SK-N-SH treated with all-trans-retinoic acid at 6 μM for 48 hours (cell line): ENCODE measurements around the gene LRFN2.

Experiments used
- ZC3H10 ChIP-seq: fragments of 250-450 bp; sonication (Bioruptor Pico); IDR thresholded peaks from 2 replicates; pipeline ENCODE4 v1.5.1; 2021; ENCODE audit warnings: mild to moderate bottlenecking, moderate library complexity
- TF ChIP-seq, protein P1 (sequence below): fragments of 250-450 bp; sonication (Bioruptor Pico); IDR thresholded peaks from 2 replicates; pipeline ENCODE4 v1.5.1; 2021; ENCODE audit warnings: mild to moderate bottlenecking, moderate library complexity

DNA sequence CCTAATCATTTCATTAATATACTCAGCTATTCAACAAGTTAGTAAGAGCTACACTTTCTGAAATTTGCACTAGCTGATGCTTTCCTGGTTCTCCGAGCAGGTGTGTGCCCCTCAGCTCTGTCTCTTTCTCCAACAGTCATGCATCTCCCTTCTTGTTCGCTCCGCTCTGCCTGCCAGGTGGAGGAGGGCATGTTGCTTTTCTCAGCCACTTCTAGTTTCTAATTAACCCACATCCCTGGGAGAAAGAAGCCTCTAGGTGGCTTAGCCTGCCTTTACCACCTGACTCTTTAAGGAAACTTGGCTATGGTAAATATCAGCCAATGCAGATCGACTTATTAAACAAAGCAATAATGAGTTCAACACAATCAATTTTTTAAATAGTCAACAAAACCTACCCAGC lies 34.2 kb downstream of the LRFN2 start:
- TF ChIP-seq, protein P1, sequence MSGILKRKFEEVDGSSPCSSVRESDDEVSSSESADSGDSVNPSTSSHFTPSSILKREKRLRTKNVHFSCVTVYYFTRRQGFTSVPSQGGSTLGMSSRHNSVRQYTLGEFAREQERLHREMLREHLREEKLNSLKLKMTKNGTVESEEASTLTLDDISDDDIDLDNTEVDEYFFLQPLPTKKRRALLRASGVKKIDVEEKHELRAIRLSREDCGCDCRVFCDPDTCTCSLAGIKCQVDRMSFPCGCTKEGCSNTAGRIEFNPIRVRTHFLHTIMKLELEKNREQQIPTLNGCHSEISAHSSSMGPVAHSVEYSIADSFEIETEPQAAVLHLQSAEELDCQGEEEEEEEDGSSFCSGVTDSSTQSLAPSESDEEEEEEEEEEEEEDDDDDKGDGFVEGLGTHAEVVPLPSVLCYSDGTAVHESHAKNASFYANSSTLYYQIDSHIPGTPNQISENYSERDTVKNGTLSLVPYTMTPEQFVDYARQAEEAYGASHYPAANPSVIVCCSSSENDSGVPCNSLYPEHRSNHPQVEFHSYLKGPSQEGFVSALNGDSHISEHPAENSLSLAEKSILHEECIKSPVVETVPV (CRISPR knock-in tag): no peak
- TF ChIP-seq ZC3H10 (CRISPR knock-in tag): no peak
